Subcutaneous adipose tissue (tissue), 4 donors: ENCODE results near the gene GPR176. TPM values are rescaled to one million over a fixed set of nuclear protein-coding genes. Genes with fewer than 3 reads are reported as not detected.

Experiments
- CTCF ChIP-seq: fragments of 450-650 bp; IDR thresholded peaks from one replicate; pipeline ENCODE4 v1.5.1; 2016; ENCODE audit warnings: low read depth, mild to moderate bottlenecking, control low read depth, antibody characterized with exemption, moderate library complexity
- total RNA-seq, 4 donors: library from RNA; depleted of rRNA; stranded (reverse); fragments of >200 nt; gene quantifications; one replicate each; pipeline ENCODE4 v1.1.0, GENCODE V29; 2016

The GPR176 gene
- total RNA-seq, 4 donors from 2014 or later: 3.8 to 13.0 (median 9.5) TPM

GRCh38 chr15:39884351-39884750 is 35.7 kb downstream of the GPR176 start:
- no peak for TF ChIP-seq CTCF

GRCh38 chr15:39882602-39883001 is 37.5 kb downstream of the GPR176 start:
- TF ChIP-seq CTCF: no peak

- TF ChIP-seq CTCF: no peak
These were observed 38.3 kb downstream of the GPR176 start for GRCh38 chr15:39881790-39882189.

- no peak for TF ChIP-seq CTCF
These were observed 39.2 kb downstream of the GPR176 start for GRCh38 chr15:39880718-39881387.

- TF ChIP-seq CTCF: no peak
These were observed 41.7 kb downstream of the GPR176 start for GRCh38 chr15:39878406-39878785.

GRCh38 chr15:39874890-39875549 is 45.0 kb downstream of the GPR176 start:
- TF ChIP-seq CTCF: no peak

- no peak for TF ChIP-seq CTCF
These were observed 46.1 kb downstream of the GPR176 start for GRCh38 chr15:39873978-39874377.
